Measurements from ENCODE around the gene HRH2.
"Not testable (repeated sequence)": the region's sequence is repeated elsewhere in the genome, so short reads cannot be mapped to it uniquely, and the experiment has no call there.

HRH2 gene

DNA sequence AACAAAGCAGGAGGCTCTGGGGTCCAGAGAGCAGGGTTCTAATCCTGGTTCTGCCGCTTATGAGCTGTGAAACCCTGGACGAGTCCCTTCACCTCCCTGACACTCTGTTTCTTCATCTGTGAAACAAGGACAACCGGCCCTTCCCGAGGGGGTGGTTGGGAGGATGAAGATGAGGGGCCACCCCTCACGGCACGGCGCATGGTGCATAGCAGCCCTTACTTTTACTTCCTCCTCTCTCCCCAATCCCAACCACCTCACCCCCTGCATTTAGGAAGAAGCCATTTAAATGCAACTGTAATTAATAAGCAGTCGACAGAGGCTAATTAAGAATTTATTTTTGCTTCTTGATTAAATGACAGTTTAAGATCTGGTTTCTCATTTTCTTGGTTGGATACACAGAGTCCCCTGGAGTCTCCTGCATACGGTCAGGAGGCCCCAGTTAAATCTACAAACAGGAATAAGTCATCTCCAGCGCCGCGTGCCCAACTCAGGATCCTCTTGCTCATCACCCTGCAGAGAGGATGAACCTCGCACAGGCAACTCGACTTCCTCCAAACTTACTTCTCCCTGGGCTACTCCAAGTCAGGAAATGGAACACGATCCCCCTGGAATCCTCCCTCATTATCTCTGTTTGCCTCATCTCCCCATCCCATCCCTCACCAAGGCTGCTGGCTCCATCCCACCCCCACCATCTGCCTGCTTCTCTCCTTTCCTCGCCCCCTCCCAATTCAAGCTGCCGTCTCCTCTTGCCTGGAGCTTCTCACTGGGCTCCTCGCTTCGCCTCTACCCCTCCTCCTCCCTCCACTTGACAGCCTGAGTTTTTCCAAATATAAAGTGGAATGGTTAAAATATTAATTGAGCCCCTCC lies 95.9 kb downstream of the HRH2 start:
- Mint-ChIP-seq H3K27me3 (peaks cover 31% of the 10 kb centered on the region), H3K4me3 (no peak overlapping the region), H3K9me3 (ENCODE audit: low read depth) (no peaks in the 10 kb centered on the region), H3K36me3 (peaks cover 10% of the 10 kb centered on the region), H3K4me1 (ENCODE audit: low read depth) (no peaks in the 10 kb centered on the region), H3K27ac (no peak overlapping the region)

DNA sequence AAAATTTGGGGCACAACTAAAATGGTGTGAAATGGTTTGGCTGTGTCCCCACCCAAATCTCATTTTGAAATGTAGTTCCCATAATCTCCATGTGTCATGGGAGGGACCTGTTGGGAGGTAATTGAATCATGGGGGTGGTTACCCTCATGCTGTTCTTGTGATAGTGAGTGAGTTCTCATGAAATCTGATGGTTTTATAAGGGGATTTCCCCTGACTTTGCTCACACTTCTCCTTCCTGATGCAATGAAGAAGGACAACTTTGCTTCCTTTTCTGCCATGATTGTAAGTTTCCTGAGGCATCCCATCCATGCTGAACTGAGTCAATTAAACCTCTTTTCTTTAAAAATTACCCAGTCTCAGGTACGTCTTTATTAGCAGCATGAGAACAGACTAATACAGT lies 102.1 kb downstream of the HRH2 start:
- Mint-ChIP-seq H3K27ac (peak overlapping the region; percentile 30), H3K36me3 (peaks cover 16% of the 10 kb centered on the region), H3K27me3 (peaks cover 20% of the 10 kb centered on the region), H3K9me3 (ENCODE audit: low read depth) (peaks cover 11% of the 10 kb centered on the region)
- not testable (repeated sequence) for H3K4me1 Mint-ChIP-seq (ENCODE audit: low read depth); H3K4me3 Mint-ChIP-seq
